ENCODE results near the gene BRPF1.

The BRPF1 gene

GRCh38 chr3:9779721-9780457, 48.4 kb downstream of the BRPF1 start:
- no peak for TF ChIP-seq CTCF (IDR thresholded peaks at IDR 0.05; ENCODE audit: low read depth, low read length)
- no peak overlapping the region for H3K4me3 ChIP-seq (ENCODE audit: low read depth, low read length)

- H3K4me3 ChIP-seq (ENCODE audit: low read depth, low read length), result no peak overlapping the region
- TF ChIP-seq CTCF (IDR thresholded peaks at IDR 0.05; ENCODE audit: low read depth, low read length), result no peak
These were observed 48.9 kb downstream of the BRPF1 start for GRCh38 chr3:9780458-9780812.

- no peak overlapping the region for H3K4me3 ChIP-seq (ENCODE audit: low read depth, low read length)
- no peak for TF ChIP-seq CTCF (IDR thresholded peaks at IDR 0.05; ENCODE audit: low read depth, low read length)
These were observed 49.4 kb downstream of the BRPF1 start for GRCh38 chr3:9780910-9781309.

GRCh38 chr3:9781551-9781950, 50.0 kb downstream of the BRPF1 start:
- TF ChIP-seq CTCF (IDR thresholded peaks at IDR 0.05; ENCODE audit: low read depth, low read length), result no peak
- H3K4me3 ChIP-seq (ENCODE audit: low read depth, low read length), result no peak overlapping the region

- no peak for TF ChIP-seq CTCF (IDR thresholded peaks at IDR 0.05; ENCODE audit: low read depth, low read length)
These were observed 50.6 kb downstream of the BRPF1 start for GRCh38 chr3:9781978-9782603.

GRCh38 chr3:9782770-9783169, 51.2 kb downstream of the BRPF1 start:
- H3K4me3 ChIP-seq (ENCODE audit: low read depth, low read length), result no peak overlapping the region
- no peak for TF ChIP-seq CTCF (IDR thresholded peaks at IDR 0.05; ENCODE audit: low read depth, low read length)

More at GRCh38 chr3:9781978-9782603, 50.6 kb downstream of the BRPF1 start:
- H3K4me3 ChIP-seq (ENCODE audit: low read depth, low read length), result no peak overlapping the region

GRCh38 chr3:9783954-9784353, 52.4 kb downstream of the BRPF1 start:
- H3K4me3 ChIP-seq (ENCODE audit: low read depth, low read length), result no peak overlapping the region
- no peak for TF ChIP-seq CTCF (IDR thresholded peaks at IDR 0.05; ENCODE audit: low read depth, low read length)
